ENCODE measurements around the gene DUXA.

DUXA gene

GRCh38 chr19:57105976-57106721, 61.1 kb downstream of the DUXA start:
- no peak for DNase-seq
